SK-N-SH treated with all-trans-retinoic acid at 6 μM for 48 hours (cell line): ENCODE data around the gene SVIL.

Source experiments
- ISL1 ChIP-seq: fragments of 250-450 bp; sonication (Bioruptor Pico); IDR thresholded peaks from 2 replicates; pipeline ENCODE4 v2.1.2; 2022; ENCODE audit warnings: mild to moderate bottlenecking, moderate library complexity
- PPARA ChIP-seq: fragments of 250-450 bp; sonication (Bioruptor Pico); IDR thresholded peaks from 2 replicates; pipeline ENCODE4 v1.5.0; 2020; ENCODE audit warnings: mild to moderate bottlenecking, borderline replicate concordance
- TCF4 ChIP-seq: fragments of 250-450 bp; sonication (Bioruptor Pico); IDR thresholded peaks from 2 replicates; pipeline ENCODE4 v1.8.0; 2021; ENCODE audit warnings: mild to moderate bottlenecking, moderate library complexity, borderline replicate concordance
- ZC3H10 ChIP-seq: fragments of 250-450 bp; sonication (Bioruptor Pico); IDR thresholded peaks from 2 replicates; pipeline ENCODE4 v1.5.1; 2021; ENCODE audit warnings: mild to moderate bottlenecking, moderate library complexity
- ZFP30 ChIP-seq: fragments of 450-650 bp; formaldehyde crosslinking; IDR thresholded peaks from 2 replicates; pipeline ENCODE4 v1.5.0; 2022; ENCODE audit warnings: mild to moderate bottlenecking, moderate library complexity
- ZNF565 ChIP-seq: fragments of 450-650 bp; formaldehyde crosslinking; conservative IDR thresholded peaks from 2 replicates; pipeline ENCODE4 v1.5.0; 2020; ENCODE audit warnings: low read depth, mild to moderate bottlenecking, moderate library complexity
- TF ChIP-seq, protein P1 (sequence below): fragments of 250-450 bp; sonication (Bioruptor Pico); IDR thresholded peaks from 2 replicates; pipeline ENCODE4 v1.5.1; 2020; ENCODE audit warnings: low read depth, mild to moderate bottlenecking, moderate library complexity
- TF ChIP-seq, protein P2 (sequence below): fragments of 250-450 bp; sonication (Bioruptor Pico); IDR thresholded peaks from 2 replicates; pipeline ENCODE4 v1.8.0; 2020; ENCODE audit warnings: mild to moderate bottlenecking, moderate library complexity, borderline replicate concordance

DNA sequence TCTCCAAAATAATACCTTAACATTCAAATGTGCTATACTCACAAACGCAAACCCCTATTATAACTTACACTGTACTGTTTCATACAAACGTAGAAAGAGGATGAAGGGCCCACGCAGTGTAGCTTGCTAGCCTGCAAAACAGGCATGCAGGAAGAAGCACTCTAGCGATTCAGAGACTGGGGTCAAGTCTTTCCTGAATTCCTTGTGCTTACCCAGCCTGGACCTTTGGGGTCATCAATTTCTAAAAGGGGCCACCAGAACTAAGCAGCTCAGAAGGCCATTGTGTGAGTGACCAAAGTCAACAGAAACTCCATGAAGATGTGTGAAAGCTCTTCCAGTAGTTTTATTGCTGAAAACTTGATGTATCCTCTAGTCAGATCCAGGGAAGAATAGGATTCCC is 111.9 kb downstream of the SVIL start:
- TF ChIP-seq ZC3H10 (no peak), ZNF565 (CRISPR knock-in tag) (no peak), ZFP30 (CRISPR knock-in tag) (no peak), PPARA (CRISPR knock-in tag) (no peak), ISL1 (no peak), TCF4 (CRISPR knock-in tag) (no peak)
- TF ChIP-seq, protein P1, sequence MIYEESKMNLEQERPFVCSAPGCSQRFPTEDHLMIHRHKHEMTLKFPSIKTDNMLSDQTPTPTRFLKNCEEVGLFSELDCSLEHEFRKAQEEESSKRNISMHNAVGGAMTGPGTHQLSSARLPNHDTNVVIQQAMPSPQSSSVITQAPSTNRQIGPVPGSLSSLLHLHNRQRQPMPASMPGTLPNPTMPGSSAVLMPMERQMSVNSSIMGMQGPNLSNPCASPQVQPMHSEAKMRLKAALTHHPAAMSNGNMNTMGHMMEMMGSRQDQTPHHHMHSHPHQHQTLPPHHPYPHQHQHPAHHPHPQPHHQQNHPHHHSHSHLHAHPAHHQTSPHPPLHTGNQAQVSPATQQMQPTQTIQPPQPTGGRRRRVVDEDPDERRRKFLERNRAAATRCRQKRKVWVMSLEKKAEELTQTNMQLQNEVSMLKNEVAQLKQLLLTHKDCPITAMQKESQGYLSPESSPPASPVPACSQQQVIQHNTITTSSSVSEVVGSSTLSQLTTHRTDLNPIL (CRISPR knock-in tag) = no peak
- TF ChIP-seq, protein P2, sequence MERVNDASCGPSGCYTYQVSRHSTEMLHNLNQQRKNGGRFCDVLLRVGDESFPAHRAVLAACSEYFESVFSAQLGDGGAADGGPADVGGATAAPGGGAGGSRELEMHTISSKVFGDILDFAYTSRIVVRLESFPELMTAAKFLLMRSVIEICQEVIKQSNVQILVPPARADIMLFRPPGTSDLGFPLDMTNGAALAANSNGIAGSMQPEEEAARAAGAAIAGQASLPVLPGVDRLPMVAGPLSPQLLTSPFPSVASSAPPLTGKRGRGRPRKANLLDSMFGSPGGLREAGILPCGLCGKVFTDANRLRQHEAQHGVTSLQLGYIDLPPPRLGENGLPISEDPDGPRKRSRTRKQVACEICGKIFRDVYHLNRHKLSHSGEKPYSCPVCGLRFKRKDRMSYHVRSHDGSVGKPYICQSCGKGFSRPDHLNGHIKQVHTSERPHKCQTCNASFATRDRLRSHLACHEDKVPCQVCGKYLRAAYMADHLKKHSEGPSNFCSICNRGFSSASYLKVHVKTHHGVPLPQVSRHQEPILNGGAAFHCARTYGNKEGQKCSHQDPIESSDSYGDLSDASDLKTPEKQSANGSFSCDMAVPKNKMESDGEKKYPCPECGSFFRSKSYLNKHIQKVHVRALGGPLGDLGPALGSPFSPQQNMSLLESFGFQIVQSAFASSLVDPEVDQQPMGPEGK (CRISPR knock-in tag) = no peak
